Measurements from ENCODE around the gene MRGPRG. TPM values are rescaled to one million over a fixed set of nuclear protein-coding genes. Genes with fewer than 3 reads are reported as not detected.

The MRGPRG gene
- polyA plus RNA-seq, 1 donor from 2014 or later: not detected

DNA sequence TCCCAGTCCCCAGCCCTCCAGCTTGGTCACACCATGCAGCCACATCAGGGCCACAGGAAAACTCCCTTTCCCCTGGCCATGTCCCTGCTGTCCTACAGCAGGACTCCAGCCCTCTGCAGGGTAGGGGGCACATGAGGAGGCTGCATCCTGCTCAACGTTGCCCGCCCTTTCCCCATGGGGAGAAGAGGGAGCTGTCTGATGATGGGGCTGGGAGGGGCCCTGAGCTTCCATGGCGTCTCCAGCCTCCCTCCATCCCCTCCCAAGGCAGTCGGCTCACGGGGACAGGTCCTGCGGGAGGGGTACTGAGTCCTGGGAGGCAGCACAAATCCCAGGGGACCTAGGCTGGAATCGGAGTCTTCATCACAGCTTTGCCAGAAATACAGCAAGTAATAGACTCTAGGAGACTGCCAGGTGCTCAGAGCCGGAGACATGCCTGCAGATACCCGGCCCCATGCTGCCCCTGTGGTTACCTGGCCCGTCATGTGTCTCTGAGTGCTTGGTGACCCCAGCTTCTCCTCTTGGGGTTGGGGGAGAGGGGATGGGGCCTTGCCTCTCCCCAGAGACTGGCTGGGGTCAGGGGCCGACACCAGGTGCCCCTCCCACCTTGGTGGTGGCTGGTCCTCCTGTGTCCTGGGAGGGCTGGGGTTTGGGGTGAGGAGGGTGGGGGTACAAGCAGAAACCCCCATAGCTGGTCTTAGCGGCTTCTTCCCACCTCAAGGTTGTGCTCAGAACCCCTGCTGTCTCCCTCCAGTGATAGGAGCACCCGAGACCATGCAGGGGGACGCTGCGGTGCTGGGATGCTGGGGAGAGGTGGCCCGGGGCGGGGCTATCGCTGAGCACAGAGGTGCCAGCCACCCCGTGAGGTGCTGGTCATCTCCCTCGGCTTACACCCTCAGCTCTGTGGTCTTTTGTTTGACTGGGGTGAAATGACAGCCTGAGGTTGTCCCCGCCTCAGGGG lies 11.3 kb upstream of the MRGPRG start:
- H3K4me2 ChIP-seq (ENCODE audit: low read length): no peak overlapping the region
- H3K27ac ChIP-seq (ENCODE audit: low read length): no peak overlapping the region
- H3F3A ChIP-seq (ENCODE audit: insufficient read depth, low read length, poor library complexity, severe bottlenecking): no peaks in the 10 kb centered on the region
- no peaks in the 10 kb centered on the region for H3K36me3 ChIP-seq (ENCODE audit: insufficient read depth, low read length)
- no peak overlapping the region for H2AFZ ChIP-seq (ENCODE audit: low read depth, low read length)
- H3K9ac ChIP-seq (ENCODE audit: low read length): no peak overlapping the region
- H3K9me3 ChIP-seq (ENCODE audit: low read length): no peaks in the 10 kb centered on the region
- no peaks in the 10 kb centered on the region for H4K20me1 ChIP-seq (ENCODE audit: insufficient read depth)
- H3K79me2 ChIP-seq (replicated peaks; ENCODE audit: insufficient read depth, low read length): no peaks in the 10 kb centered on the region
- no peaks in the 10 kb centered on the region for H3K9me2 ChIP-seq (ENCODE audit: insufficient read depth, low read length)
- H3K27me3 ChIP-seq (ENCODE audit: insufficient read depth, low read depth, low read length): no peaks in the 10 kb centered on the region
- H3K4me3 ChIP-seq (ENCODE audit: low read length): no peak overlapping the region
- TF ChIP-seq, protein P1, sequence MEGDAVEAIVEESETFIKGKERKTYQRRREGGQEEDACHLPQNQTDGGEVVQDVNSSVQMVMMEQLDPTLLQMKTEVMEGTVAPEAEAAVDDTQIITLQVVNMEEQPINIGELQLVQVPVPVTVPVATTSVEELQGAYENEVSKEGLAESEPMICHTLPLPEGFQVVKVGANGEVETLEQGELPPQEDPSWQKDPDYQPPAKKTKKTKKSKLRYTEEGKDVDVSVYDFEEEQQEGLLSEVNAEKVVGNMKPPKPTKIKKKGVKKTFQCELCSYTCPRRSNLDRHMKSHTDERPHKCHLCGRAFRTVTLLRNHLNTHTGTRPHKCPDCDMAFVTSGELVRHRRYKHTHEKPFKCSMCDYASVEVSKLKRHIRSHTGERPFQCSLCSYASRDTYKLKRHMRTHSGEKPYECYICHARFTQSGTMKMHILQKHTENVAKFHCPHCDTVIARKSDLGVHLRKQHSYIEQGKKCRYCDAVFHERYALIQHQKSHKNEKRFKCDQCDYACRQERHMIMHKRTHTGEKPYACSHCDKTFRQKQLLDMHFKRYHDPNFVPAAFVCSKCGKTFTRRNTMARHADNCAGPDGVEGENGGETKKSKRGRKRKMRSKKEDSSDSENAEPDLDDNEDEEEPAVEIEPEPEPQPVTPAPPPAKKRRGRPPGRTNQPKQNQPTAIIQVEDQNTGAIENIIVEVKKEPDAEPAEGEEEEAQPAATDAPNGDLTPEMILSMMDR (IDR thresholded peaks at IDR 0.05; ENCODE audit: poor library complexity, severe bottlenecking): no peak
- TF ChIP-seq SMC3 (conservative IDR thresholded peaks at IDR 0.05; ENCODE audit: poor library complexity): no peak

DNA sequence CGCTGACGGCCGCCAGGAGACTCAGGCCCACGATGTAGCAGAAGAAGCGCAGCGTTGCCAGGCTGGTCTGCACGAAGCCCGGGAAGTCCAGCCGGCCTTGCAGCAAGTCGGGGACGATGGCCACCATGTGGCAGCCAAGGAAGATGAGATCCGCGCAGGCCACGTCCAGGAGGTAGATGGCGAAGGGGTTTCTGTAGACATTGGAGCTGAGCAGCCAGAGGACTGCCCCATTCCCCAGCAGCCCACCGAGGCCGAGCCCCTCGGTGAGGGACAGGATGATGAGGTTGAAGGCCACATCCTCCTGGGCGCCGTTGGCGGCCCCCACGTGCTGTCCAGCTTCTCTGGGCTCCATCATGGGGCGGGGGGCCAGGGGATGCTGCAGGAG lies 9.8 kb upstream of the MRGPRG start:
- TF ChIP-seq EZH2 (IDR thresholded peaks at IDR 0.05; ENCODE audit: borderline replicate concordance, insufficient read depth, low read length, poor library complexity, severe bottlenecking) (no peak), EP300 (conservative IDR thresholded peaks at IDR 0.05; ENCODE audit: poor library complexity, severe bottlenecking) (no peak), REST (IDR thresholded peaks at IDR 0.05; ENCODE audit: borderline replicate concordance) (no peak), POLR2AphosphoS5 (IDR thresholded peaks at IDR 0.05) (no peak), SMC3 (conservative IDR thresholded peaks at IDR 0.05; ENCODE audit: poor library complexity) (no peak), RAD21 (conservative IDR thresholded peaks at IDR 0.05) (no peak), MXI1 (conservative IDR thresholded peaks at IDR 0.05; ENCODE audit: poor library complexity, severe bottlenecking) (no peak), TAF1 (IDR thresholded peaks at IDR 0.05; ENCODE audit: low read depth) (no peak)
- TF ChIP-seq, protein P1 (IDR thresholded peaks at IDR 0.05; ENCODE audit: poor library complexity, severe bottlenecking): no peak
- no peak overlapping the region for H3K4me2 ChIP-seq (ENCODE audit: low read length)
- H4K20me1 ChIP-seq (ENCODE audit: insufficient read depth): no peaks in the 10 kb centered on the region
- H3K27me3 ChIP-seq (ENCODE audit: insufficient read depth, low read depth, low read length): no peaks in the 10 kb centered on the region
- no peak overlapping the region for H3K9ac ChIP-seq (ENCODE audit: low read length)
- no peaks in the 10 kb centered on the region for H3K36me3 ChIP-seq (ENCODE audit: insufficient read depth, low read length)
- no peak overlapping the region for H3K4me3 ChIP-seq (ENCODE audit: low read length)
- no peak overlapping the region for H2AFZ ChIP-seq (ENCODE audit: low read depth, low read length)
- no peaks in the 10 kb centered on the region for H3K79me2 ChIP-seq (replicated peaks; ENCODE audit: insufficient read depth, low read length)
- no peak overlapping the region for H3K27ac ChIP-seq (ENCODE audit: low read length)
- no peaks in the 10 kb centered on the region for H3K9me2 ChIP-seq (ENCODE audit: insufficient read depth, low read length)
- no peaks in the 10 kb centered on the region for H3F3A ChIP-seq (ENCODE audit: insufficient read depth, low read length, poor library complexity, severe bottlenecking)
- H3K9me3 ChIP-seq (ENCODE audit: low read length): no peaks in the 10 kb centered on the region

Data from neural cell (in vitro differentiated cells).